NB4 (cell line): ENCODE results near the gene TGFB1.

ENCODE experiments used
- POLR2A ChIP-seq: IDR thresholded peaks from 2 replicates; pipeline ENCODE4 v1.6.1; 2011; ENCODE audit warnings: mild to moderate bottlenecking; ENCODE audit not compliant: insufficient read length; ENCODE audit errors: extremely low read depth
- TF ChIP-seq, protein P1 (sequence below): IDR thresholded peaks from one replicate; pipeline ENCODE4 v1.5.1; 2012; ENCODE audit warnings: low read depth, low read length

DNA sequence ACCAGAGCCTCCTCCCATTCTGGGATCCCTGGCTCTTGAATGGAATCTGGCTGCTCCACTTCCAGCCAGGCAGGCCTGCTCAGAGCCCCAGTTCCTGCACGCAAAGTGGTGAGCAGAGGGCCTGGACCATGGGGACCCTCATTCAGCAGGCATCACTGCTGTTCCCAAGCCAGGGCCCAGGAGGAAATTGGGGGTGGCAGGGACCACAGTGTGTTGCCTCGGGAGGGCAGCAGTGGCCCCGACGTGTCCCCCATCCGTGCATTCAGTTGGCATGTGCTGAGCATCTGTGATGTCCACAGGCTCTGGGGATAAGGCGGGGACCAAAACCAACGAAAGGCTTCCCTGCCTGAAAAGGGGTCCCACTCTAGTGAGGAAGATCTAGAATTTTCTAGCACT, 32.5 kb downstream of the TGFB1 start:
- TF ChIP-seq, protein P1, sequence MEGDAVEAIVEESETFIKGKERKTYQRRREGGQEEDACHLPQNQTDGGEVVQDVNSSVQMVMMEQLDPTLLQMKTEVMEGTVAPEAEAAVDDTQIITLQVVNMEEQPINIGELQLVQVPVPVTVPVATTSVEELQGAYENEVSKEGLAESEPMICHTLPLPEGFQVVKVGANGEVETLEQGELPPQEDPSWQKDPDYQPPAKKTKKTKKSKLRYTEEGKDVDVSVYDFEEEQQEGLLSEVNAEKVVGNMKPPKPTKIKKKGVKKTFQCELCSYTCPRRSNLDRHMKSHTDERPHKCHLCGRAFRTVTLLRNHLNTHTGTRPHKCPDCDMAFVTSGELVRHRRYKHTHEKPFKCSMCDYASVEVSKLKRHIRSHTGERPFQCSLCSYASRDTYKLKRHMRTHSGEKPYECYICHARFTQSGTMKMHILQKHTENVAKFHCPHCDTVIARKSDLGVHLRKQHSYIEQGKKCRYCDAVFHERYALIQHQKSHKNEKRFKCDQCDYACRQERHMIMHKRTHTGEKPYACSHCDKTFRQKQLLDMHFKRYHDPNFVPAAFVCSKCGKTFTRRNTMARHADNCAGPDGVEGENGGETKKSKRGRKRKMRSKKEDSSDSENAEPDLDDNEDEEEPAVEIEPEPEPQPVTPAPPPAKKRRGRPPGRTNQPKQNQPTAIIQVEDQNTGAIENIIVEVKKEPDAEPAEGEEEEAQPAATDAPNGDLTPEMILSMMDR = no peak
- TF ChIP-seq POLR2A = no peak
